ENCODE results near the gene NGLY1. TPM values are rescaled to one million over a fixed set of nuclear protein-coding genes. Genes with fewer than 3 reads are reported as not detected.

Gene NGLY1
- 36.4 and 42.2 TPM in 2 replicates for total RNA-seq (2014; rRNA removed; shearing (Covaris generic))
- polyA plus RNA-seq (2015; cell fraction: cytosol; rRNA removed): 32.1 and 38.3 TPM in 2 replicates
- 32.1 and 34.0 TPM in 2 replicates for polyA plus RNA-seq (2015; cell fraction: nucleus; rRNA removed)

DNA sequence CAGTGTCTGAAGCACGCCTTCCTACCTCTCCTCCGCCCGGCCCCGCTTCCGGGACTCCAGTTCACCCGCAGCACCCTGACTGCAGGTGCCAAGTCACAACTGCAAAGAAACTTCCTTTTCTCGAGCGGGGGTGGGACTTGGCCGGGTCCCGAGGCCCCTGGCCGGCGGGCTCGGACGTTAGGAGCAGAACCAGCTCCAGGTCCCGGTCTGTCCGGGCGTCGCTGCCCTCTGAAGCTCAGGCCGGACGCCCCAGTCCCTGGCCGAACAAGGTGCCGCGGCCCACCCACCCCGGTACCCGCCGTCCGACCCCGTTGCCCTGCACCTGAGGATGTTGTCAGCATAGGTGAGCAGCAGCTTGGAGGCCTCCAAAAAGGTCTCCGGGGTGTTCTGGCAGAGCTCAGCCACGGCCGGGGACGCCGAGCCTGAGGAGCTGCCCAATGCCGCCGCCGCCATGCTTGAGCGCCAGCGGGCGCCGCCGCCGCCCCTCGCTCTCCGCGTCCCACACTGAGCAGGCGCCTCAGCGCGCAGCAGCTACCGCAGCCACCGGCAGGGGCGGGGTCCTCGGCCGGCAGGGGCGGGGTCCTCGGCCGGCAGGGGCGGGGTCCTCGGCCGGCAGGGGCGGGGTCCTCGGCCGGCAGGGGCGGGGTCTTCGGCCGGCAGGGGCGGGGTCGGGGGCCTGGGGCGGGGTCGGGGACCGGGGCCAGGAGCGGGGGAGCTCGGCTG lies at the start of gene NGLY1:
NGLY1 (minus strand) TSS at position 506 of the 723 bp plus-strand sequence; CDS start at position 453, 53 bp downstream.
- peak; percentile 63 for DNase-seq (ENCODE audit: low read depth)

DNA sequence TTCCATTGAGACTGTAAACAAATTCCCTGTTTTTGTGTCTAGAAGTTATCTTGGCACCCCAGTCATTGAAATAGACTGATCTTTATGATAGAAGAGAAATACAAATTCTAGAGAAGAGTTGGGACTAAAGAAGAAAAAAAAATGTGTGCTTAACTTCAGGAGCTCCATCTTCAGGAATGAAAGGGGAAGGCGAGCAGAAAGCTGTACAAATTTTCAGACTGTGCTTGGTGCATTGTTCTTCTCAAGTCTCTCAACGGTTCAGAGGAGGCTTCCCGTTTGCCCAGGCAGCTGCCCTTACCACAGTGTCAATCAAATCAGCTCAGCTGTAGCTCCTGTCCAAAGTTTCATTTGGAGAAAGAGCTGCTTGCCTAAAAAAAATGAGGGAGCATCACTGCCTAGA lies 48.3 kb upstream of the NGLY1 start:
- peak; percentile 42 for DNase-seq (ENCODE audit: low read depth)

DNA sequence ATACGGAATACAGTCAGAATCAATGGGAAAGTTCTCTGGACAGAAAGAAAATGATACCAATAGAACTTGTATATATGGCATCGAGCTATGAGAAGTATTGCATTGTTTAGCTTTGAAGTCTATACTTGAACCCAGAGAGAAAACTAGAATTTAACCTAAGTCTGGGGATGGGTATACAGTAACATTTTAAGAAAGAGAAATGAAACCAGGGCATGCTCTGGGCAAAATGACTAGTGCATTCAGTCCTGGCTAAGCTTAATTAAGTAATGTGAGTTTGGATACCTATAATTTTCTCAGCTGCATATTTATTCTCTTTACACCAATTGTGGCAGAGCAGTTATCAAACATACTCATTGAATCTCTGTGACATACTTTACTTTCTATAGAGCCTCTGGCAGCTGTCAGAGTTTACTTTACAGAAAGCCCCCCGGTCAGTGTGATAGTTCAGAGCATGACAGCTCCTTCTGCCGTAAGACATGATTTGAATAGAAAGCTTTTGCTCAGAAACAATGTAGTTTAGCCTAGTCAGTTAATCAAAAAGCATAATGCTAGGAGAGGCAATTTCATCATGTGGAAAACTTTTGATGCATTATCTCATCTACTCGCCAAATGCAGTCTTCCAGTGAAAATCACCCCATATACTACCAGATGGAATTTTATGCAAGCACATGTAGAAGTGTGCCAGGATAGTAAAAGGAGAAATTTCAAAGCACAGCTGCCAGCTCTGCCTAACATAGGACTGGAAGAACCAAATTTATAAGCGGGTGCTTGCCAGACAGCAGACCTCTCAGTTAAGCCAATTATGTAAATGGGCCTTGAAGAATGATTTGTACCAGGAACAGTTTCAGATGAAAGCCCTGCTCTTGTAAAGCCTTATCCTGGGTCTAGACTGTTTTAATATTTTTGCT lies 47.4 kb upstream of the NGLY1 start:
- no peak for DNase-seq (ENCODE audit: low read depth)

DNA sequence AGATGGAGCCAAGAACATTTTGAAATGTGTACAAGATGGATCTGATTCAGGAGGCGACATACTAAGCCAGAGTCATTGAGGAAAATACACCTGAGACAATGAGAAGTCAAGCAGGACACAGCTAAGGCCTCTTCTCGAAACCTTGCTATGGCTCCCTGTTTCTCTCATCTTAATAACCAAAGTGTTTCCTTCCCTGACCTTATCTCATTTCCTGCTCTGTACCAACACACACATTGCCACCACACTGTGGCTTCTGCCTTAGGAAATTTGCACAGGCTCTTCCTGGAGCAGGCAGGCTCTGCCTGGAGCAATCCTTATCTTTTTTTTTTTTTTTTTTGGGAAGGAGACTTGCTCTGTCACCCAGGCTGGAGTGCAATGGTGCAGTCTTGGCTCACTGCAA lies 43.3 kb upstream of the NGLY1 start:
- DNase-seq (ENCODE audit: low read depth): no peak

DNA sequence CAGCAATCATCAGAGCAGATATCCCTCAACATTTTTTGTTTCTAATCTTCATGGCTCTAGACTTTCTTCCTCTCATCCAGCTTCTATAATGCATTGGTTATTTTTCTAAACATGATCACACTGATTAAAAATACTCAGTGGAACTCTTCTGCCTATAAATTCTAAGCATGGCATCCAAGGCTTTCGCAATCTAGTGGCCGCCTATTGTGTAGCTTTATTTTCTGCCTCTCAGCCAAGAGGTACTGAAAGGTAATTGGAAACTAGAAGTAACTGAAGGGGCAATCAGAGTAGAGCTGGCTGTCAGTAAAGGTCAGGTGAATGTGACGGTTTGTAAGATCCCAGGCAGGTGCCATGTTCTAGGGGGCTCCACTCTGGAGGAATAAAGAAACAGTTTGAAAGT lies 40.1 kb upstream of the NGLY1 start:
- no peak for DNase-seq (ENCODE audit: low read depth)

DNA sequence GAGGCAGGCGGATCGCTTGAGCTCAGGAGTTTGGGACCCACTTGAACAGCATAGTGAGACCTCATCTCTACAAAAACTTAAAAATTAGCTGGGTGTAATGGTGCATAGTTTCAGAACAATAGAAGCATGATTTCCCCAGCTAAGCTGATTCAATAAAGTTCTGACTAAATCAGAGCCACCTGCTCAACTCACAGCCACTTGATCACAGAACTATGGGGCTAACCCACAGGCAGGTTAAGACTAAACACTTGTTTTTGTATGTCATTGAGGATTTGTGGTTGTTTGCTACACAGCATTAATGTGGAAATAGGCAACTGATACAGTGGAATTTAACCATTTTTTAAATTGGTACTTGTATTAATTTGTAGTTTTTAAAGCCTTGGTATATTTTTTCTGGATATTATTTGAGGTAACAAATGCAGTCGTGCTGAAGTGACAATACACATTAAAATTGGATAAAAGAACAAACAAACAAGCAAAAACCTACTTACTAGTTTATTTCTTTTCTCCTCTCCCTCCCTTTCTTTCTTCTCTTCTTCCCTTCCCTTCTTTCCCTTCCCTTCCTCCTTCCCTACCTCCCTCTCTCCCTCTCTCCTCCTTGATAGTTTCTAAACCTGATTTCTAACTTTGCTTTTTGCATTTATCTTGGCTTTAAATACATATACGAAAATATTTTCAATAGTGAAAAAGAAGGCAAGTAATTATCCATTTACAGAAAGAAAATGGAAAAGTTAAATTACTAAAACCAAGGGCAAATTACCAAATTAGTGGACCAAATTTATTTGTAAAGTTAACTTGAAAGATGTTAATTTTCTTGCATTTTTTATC lies 38.7 kb upstream of the NGLY1 start:
- DNase-seq (ENCODE audit: low read depth): no peak

DNA sequence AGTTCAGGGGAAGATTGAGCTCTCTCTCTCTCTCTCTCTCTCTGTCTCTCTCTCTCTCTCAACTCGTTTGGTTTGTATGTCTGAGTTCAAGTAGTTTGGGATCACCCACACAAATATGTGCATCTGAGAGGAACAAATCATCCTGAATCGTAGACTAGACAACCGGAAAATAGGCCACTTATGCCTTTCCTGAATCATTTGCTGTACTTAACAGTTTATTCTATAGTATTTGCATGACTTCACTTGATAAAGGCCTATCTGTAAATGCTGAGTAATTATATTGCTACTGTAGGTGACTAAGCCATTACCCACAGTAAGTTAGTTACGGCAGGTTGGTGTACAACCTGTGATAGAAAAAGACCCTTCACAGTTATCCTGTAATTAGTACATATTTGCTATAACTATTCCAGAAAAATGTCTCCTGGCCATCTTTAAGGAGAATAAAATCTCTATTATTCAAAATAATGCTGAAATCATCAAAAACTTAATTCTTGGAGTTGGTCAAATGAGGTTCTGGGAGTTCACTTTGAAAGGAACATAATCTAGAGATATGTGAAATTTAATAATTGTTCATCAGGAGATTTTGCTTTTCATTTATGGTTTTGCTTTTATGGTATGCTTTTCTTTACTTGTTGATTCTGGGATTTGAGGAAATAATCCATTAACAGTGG lies 37.7 kb upstream of the NGLY1 start:
- no peak for DNase-seq (ENCODE audit: low read depth)

GRCh38 chr3:25820366-25820765 lies 37.1 kb upstream of the NGLY1 start:
- DNase-seq (ENCODE audit: low read depth): peak; percentile 87

DNA sequence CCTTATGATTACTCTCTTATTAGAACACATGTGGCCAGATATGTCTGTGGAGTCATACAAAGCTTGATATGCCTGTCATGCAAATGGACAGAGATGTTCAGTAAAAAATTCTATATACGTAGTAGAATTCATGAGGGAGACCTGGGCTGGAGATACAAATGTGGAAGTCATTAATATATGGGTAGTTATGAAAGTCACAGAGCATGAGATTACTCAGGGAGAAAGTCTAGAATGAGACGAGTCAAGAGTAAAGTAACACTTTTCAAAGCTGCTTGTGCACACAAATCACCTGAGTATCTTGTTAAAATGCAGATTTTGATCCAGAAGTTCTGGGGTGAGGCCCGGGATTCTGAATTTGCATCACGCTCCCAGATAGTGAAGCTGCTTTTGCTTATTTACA lies 35.1 kb upstream of the NGLY1 start:
- DNase-seq (ENCODE audit: low read depth): no peak

DNA sequence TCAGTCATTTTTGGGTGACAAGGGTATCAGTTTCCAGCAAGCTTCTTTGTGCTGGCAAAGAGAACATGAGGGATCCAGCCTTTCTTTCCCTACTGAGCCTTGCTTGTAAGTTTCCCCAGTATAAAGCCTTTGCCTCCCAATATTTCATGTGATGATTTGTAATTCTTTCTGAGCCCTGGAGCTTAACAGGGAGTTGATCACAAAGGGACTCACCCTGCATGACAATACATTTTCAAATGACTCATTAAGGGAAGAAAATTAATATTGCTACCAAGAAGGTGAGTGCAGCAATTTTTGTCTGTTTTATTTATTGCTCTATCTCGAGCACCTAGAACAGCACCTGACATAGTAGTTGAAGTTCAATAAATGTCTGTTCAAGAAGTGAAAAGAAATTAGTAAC lies 34.4 kb upstream of the NGLY1 start:
- DNase-seq (ENCODE audit: low read depth): no peak

GRCh38 chr3:25817107-25817506 lies 33.9 kb upstream of the NGLY1 start:
- DNase-seq (ENCODE audit: low read depth): no peak

- DNase-seq (ENCODE audit: low read depth): no peak
Measured at GRCh38 chr3:25812644-25813043, 29.4 kb upstream of the NGLY1 start.

GRCh38 chr3:25804676-25805075 lies 21.4 kb upstream of the NGLY1 start:
- no peak for DNase-seq (ENCODE audit: low read depth)

GRCh38 chr3:25803833-25804232 lies 20.6 kb upstream of the NGLY1 start:
- DNase-seq (ENCODE audit: low read depth): no peak

DNA sequence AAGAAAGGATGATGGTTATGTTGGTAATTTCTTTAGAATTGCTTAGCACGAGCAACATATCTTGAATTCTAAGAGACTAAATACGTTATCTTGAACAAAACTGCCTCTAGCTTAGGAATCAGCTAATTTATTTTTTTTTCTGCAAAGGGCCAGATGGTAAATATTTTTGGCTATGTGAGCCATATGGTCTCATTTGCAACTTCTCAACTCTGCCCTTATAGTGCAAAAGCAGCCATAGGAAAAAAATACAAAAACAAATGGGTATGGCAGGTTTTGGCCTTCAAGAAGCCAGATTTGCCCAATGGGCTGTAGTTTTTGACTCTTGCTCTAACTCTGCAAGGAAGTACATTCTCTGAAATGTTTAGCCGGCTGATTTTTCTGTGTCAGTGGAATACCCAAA lies 18.5 kb upstream of the NGLY1 start:
- no peak for DNase-seq (ENCODE audit: low read depth)

- DNase-seq (ENCODE audit: low read depth): peak; percentile 87
Measured at GRCh38 chr3:25789596-25790556, 6.6 kb upstream of the NGLY1 start, which contains the start of gene OXSM. TSS of gene OXSM (plus strand) at chr3:25790090. CDS start at chr3:25791021, 931 bp downstream.

- no peak for DNase-seq (ENCODE audit: low read depth)
Measured at GRCh38 chr3:25789209-25789595, 6.0 kb upstream of the NGLY1 start.

DNA sequence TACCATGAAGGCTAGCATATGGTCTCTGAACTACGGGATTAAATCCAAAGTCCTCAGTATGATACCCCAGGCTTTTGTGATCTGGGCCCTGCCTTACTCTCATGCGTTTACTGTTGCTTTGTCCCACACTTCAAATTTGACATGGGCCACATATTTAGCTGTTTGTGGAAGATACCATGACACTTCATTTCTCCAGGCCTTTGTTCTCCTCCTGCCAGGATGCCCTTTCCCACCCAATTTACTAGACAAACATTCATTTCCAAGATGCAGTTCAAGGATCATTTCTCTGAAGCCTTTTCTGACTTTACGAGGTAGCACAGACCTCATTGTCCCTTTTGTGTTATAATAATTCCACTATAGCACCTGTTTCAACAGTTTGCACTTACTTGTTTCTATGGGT lies 4.4 kb upstream of the NGLY1 start:
- DNase-seq (ENCODE audit: low read depth): no peak

DNA sequence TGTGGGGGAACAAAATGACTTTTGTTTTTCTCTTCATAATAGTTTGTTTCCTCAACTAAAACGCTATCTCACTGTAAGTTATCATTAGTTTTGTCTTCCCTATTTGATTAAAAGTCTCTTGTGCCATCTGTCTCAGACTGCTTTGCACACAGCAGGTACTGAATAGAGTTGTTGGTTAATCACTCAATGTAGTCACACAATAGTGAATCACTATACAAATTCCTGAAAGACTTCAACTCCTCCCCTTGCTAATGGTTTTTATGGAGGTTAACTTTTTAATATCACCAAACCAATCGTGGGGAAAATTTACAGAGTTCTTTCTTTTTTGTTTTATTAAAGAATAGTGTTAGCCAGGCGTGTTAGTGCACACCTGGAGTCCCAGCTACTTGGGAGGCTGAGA lies 2.6 kb upstream of the NGLY1 start:
- DNase-seq (ENCODE audit: low read depth): no peak

DNA sequence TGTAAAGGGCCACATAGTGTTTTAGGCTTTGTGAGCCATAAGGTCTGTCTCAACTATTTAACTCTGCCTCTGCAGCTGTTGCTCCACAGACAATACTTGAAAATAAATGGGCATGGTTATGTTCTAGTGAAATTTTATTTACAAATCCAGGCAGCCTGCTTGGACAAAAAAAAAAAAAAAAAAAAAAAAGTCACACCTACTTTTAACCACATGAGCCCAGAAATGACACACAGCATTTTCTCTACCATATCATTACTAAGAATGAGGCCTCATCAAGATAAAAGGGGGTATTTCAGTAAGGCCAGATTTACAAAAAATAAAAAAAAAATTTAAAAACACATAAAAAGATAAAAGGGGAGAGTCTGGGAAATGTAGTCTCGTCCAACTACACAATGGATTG lies 1.7 kb upstream of the NGLY1 start:
- no peak for DNase-seq (ENCODE audit: low read depth)

Data from HT1080 (cell line).